ENCODE data around the gene CILP. TPM values are rescaled to one million over a fixed set of nuclear protein-coding genes. Genes with fewer than 3 reads are reported as not detected.

CILP gene, protein sequence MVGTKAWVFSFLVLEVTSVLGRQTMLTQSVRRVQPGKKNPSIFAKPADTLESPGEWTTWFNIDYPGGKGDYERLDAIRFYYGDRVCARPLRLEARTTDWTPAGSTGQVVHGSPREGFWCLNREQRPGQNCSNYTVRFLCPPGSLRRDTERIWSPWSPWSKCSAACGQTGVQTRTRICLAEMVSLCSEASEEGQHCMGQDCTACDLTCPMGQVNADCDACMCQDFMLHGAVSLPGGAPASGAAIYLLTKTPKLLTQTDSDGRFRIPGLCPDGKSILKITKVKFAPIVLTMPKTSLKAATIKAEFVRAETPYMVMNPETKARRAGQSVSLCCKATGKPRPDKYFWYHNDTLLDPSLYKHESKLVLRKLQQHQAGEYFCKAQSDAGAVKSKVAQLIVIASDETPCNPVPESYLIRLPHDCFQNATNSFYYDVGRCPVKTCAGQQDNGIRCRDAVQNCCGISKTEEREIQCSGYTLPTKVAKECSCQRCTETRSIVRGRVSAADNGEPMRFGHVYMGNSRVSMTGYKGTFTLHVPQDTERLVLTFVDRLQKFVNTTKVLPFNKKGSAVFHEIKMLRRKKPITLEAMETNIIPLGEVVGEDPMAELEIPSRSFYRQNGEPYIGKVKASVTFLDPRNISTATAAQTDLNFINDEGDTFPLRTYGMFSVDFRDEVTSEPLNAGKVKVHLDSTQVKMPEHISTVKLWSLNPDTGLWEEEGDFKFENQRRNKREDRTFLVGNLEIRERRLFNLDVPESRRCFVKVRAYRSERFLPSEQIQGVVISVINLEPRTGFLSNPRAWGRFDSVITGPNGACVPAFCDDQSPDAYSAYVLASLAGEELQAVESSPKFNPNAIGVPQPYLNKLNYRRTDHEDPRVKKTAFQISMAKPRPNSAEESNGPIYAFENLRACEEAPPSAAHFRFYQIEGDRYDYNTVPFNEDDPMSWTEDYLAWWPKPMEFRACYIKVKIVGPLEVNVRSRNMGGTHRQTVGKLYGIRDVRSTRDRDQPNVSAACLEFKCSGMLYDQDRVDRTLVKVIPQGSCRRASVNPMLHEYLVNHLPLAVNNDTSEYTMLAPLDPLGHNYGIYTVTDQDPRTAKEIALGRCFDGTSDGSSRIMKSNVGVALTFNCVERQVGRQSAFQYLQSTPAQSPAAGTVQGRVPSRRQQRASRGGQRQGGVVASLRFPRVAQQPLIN
- total RNA-seq (2014; rRNA removed; shearing (Covaris generic)) (not detected in 2 replicates), total RNA-seq (2022) (0.06 TPM in 1 of 2 replicates, not detected in the other), Bru-seq, nascent RNA (not detected), BruChase-seq, experiment 1, labeled RNA remaining after a 6-hour chase (not detected), BruChase-seq, experiment 2, labeled RNA remaining after a 2-hour chase (not detected)
- long read RNA-seq, result 0 reads

GRCh38 chr15:65210770-65211481 lies at the start of gene CILP:
CILP (minus strand) TSS chr15:65211473; CDS start chr15:65209755, 1,718 bp downstream.
- no peaks in the 10 kb centered on the region for H3K9me3 ChIP-seq (ENCODE audit: low read length)
- no peak within 1 kb of the TSS for H3K4me2 ChIP-seq (ENCODE audit: low read length)
- TF ChIP-seq, protein P1, sequence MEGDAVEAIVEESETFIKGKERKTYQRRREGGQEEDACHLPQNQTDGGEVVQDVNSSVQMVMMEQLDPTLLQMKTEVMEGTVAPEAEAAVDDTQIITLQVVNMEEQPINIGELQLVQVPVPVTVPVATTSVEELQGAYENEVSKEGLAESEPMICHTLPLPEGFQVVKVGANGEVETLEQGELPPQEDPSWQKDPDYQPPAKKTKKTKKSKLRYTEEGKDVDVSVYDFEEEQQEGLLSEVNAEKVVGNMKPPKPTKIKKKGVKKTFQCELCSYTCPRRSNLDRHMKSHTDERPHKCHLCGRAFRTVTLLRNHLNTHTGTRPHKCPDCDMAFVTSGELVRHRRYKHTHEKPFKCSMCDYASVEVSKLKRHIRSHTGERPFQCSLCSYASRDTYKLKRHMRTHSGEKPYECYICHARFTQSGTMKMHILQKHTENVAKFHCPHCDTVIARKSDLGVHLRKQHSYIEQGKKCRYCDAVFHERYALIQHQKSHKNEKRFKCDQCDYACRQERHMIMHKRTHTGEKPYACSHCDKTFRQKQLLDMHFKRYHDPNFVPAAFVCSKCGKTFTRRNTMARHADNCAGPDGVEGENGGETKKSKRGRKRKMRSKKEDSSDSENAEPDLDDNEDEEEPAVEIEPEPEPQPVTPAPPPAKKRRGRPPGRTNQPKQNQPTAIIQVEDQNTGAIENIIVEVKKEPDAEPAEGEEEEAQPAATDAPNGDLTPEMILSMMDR (conservative IDR thresholded peaks at IDR 0.05; ENCODE audit: low read length), result no peak
- TF ChIP-seq EZH2phosphoT487 (IDR thresholded peaks at IDR 0.05; ENCODE audit: borderline replicate concordance, low read depth, low read length), result no peak
- no peak within 1 kb of the TSS for H3K4me3 ChIP-seq (ENCODE audit: low read depth, low read length, poor library complexity, severe bottlenecking)
- no peaks in the 10 kb centered on the region for H3K4me1 ChIP-seq (ENCODE audit: insufficient read depth, low read length, poor library complexity, severe bottlenecking)
- H3K9me2 ChIP-seq (ENCODE audit: insufficient read depth, low read length), result no peaks in the 10 kb centered on the region
- H4K20me1 ChIP-seq (ENCODE audit: insufficient read depth, low read length), result no peaks in the 10 kb centered on the region
- DNase-seq (ENCODE audit: low spot score), result no peak
- no peaks in the 10 kb centered on the region for H3K79me2 ChIP-seq (ENCODE audit: insufficient read depth, low read depth, low read length)
- intact Hi-C loops (cut with micrococcal nuclease; ENCODE audit: unreplicated experiment), result no loop called here
- ChIA-PET POLR2A (no interaction called here), CTCF (ENCODE audit: unreplicated experiment) (no interaction called here)
- H2AFZ ChIP-seq (ENCODE audit: low read length), result no peak within 1 kb of the TSS
- H3K36me3 ChIP-seq (ENCODE audit: insufficient read depth, low read length), result no peaks in the 10 kb centered on the region
- no peak within 1 kb of the TSS for H3K27ac ChIP-seq (ENCODE audit: low read depth, low read length, poor library complexity, severe bottlenecking)
- no TSS peak for BruUV-seq (replicated peaks)

DNA sequence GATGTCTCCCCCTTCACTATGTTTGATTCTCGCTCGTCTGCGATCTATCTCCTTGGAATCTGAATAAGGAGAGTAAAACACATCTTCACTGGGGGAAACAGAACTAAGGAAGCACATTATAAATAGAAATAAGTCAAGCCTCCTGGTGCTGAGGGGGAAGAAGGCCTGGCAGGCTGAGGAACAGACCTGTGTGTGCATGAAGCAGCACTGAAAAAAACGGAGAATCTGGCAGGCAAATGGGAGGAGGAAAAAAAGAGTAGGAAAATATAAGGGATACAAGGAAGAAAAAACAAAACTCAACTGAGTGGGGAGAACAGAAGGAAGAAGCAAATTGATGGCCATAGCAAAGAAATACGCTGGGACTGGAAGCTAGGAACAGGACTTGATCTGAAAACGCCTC lies 49.7 kb upstream of the CILP start:
- Histone ChIP-seq H2AFZ (ENCODE audit: low read length) (no peak overlapping the region), H3K9me3 (ENCODE audit: low read length) (no peaks in the 10 kb centered on the region), H3K9me2 (ENCODE audit: insufficient read depth, low read length) (no peaks in the 10 kb centered on the region), H3K27ac (ENCODE audit: low read depth, low read length, poor library complexity, severe bottlenecking) (no peak overlapping the region), H3K4me2 (ENCODE audit: low read length) (no peak overlapping the region), H3K4me3 (ENCODE audit: low read depth, low read length, poor library complexity, severe bottlenecking) (no peak overlapping the region), H3K4me1 (ENCODE audit: insufficient read depth, low read length, poor library complexity, severe bottlenecking) (no peaks in the 10 kb centered on the region), H4K20me1 (ENCODE audit: insufficient read depth, low read length) (no peaks in the 10 kb centered on the region), H3K36me3 (ENCODE audit: insufficient read depth, low read length) (peaks cover 54% of the 10 kb centered on the region), H3K79me2 (ENCODE audit: insufficient read depth, low read depth, low read length) (no peaks in the 10 kb centered on the region)
- CTCF ChIA-PET (ENCODE audit: unreplicated experiment), result no interaction called here
- POLR2A ChIA-PET, result no interaction called here
- no peak for TF ChIP-seq EZH2phosphoT487 (IDR thresholded peaks at IDR 0.05; ENCODE audit: borderline replicate concordance, low read depth, low read length)
- TF ChIP-seq, protein P1 (conservative IDR thresholded peaks at IDR 0.05; ENCODE audit: low read length), result no peak
- DNase-seq (ENCODE audit: low spot score), result no peak
- intact Hi-C loops (cut with micrococcal nuclease; ENCODE audit: unreplicated experiment), result no loop called here
- no TSS peak for BruUV-seq (replicated peaks)

Data from OCI-LY7 (cell line).